Neural cell (in vitro differentiated cells): ENCODE data around the gene LIMK1. TPM values are rescaled to one million over a fixed set of nuclear protein-coding genes. Genes with fewer than 3 reads are reported as not detected.

Source experiments
- H2AFZ ChIP-seq: fragments of 200-600, 300-800 bp; sonication (generic), shearing (Covaris generic); 2 replicates; pipeline ENCODE4 v1.6.0; 2014; ENCODE audit warnings: low read depth, mild to moderate bottlenecking, antibody characterized with exemption, low read length, moderate library complexity
- H3F3A ChIP-seq: fragments of 200-600 bp; shearing (Covaris generic); 2 replicates; pipeline ENCODE4 v1.6.1; 2016; ENCODE audit warnings: mild to moderate bottlenecking, moderate library complexity, mixed read lengths, antibody characterized with exemption, low read length; ENCODE audit not compliant: insufficient read depth, poor library complexity, severe bottlenecking
- H3K27ac ChIP-seq: fragments of 200-600, 300-800 bp; sonication (generic), shearing (Covaris generic); 2 replicates; pipeline ENCODE4 v1.5.1; 2014; ENCODE audit warnings: mild to moderate bottlenecking, low read length, moderate library complexity
- H3K27me3 ChIP-seq: fragments of 300-800, 200-600 bp; sonication (generic), shearing (Covaris generic); 2 replicates; pipeline ENCODE4 v1.6.0; 2014; ENCODE audit warnings: mild to moderate bottlenecking, low read depth, low read length, moderate library complexity; ENCODE audit not compliant: insufficient read depth
- H3K36me3 ChIP-seq: fragments of 300-800, 200-600 bp; sonication (generic), shearing (Covaris generic); 2 replicates; pipeline ENCODE4 v1.5.1; 2014; ENCODE audit warnings: mild to moderate bottlenecking, antibody characterized with exemption, low read length, moderate library complexity; ENCODE audit not compliant: insufficient read depth
- H3K4me2 ChIP-seq: fragments of 300-800, 200-600 bp; sonication (generic), shearing (Covaris generic); 2 replicates; pipeline ENCODE4 v1.6.0; 2014; ENCODE audit warnings: mild to moderate bottlenecking, low read length
- H3K4me3 ChIP-seq: fragments of 300-800, 200-600 bp; sonication (generic), shearing (Covaris generic); 2 replicates; pipeline ENCODE4 v1.5.1; 2014; ENCODE audit warnings: mild to moderate bottlenecking, low read length, moderate library complexity
- H3K79me2 ChIP-seq: fragments of 200-600 bp; shearing (Covaris generic); replicated peaks from 2 replicates; pipeline ENCODE4 v1.6.0; 2014; ENCODE audit warnings: mild to moderate bottlenecking, low read length, moderate library complexity; ENCODE audit not compliant: insufficient read depth
- H3K9ac ChIP-seq: fragments of 300-800, 200-600 bp; sonication (generic), shearing (Covaris generic); 2 replicates; pipeline ENCODE4 v1.6.1; 2016; ENCODE audit warnings: mild to moderate bottlenecking, low read length, mixed read lengths
- H3K9me2 ChIP-seq: fragments of 200-600 bp; shearing (Covaris generic); 2 replicates; pipeline ENCODE4 v1.6.1; 2016; ENCODE audit warnings: mild to moderate bottlenecking, low read length, mixed read lengths; ENCODE audit not compliant: insufficient read depth
- H3K9me3 ChIP-seq: fragments of 200-600, 300-800 bp; sonication (generic), shearing (Covaris generic); 2 replicates; pipeline ENCODE4 v1.6.1; 2016; ENCODE audit warnings: mild to moderate bottlenecking, mixed run types, low read length, moderate library complexity, mixed read lengths
- H4K20me1 ChIP-seq: fragments of 200-600 bp; shearing (Covaris generic); 2 replicates; pipeline ENCODE4 v1.6.1; 2016; ENCODE audit warnings: mild to moderate bottlenecking, mixed run types; ENCODE audit not compliant: insufficient read depth
- CTCF ChIP-seq: fragments of 450-650 bp; IDR thresholded peaks from 2 replicates; pipeline ENCODE4 v1.5.1; 2014; ENCODE audit warnings: antibody characterized with exemption, mild to moderate bottlenecking, moderate library complexity; ENCODE audit not compliant: poor library complexity, severe bottlenecking
- EP300 ChIP-seq: fragments of 450-650 bp; conservative IDR thresholded peaks from 2 replicates; pipeline ENCODE4 v1.6.1; 2014; ENCODE audit warnings: antibody characterized with exemption, mild to moderate bottlenecking, moderate library complexity; ENCODE audit not compliant: poor library complexity, severe bottlenecking
- EZH2 ChIP-seq: fragments of 200-600, 300-800 bp; shearing (Covaris generic), sonication (generic); IDR thresholded peaks from 2 replicates; pipeline ENCODE4 v1.6.1; 2014; ENCODE audit warnings: antibody characterized with exemption, low read length, borderline replicate concordance, mild to moderate bottlenecking; ENCODE audit not compliant: insufficient read depth, poor library complexity, severe bottlenecking
- MXI1 ChIP-seq: fragments of 450-650 bp; conservative IDR thresholded peaks from 2 replicates; pipeline ENCODE4 v1.6.1; 2014; ENCODE audit warnings: antibody characterized with exemption, mild to moderate bottlenecking; ENCODE audit not compliant: poor library complexity, severe bottlenecking
- POLR2AphosphoS5 ChIP-seq: IDR thresholded peaks from 2 replicates; pipeline ENCODE4 v1.6.1; 2012
- RAD21 ChIP-seq: fragments of 450-650 bp; conservative IDR thresholded peaks from 2 replicates; pipeline ENCODE4 v1.6.1; 2014; ENCODE audit warnings: antibody characterized with exemption, mild to moderate bottlenecking, moderate library complexity
- REST ChIP-seq: IDR thresholded peaks from 2 replicates; pipeline ENCODE4 v1.6.1; 2012; ENCODE audit warnings: borderline replicate concordance
- SMC3 ChIP-seq: fragments of 450-650 bp; conservative IDR thresholded peaks from 2 replicates; pipeline ENCODE4 v1.6.1; 2014; ENCODE audit warnings: antibody characterized with exemption, mild to moderate bottlenecking, moderate library complexity; ENCODE audit not compliant: poor library complexity
- TAF1 ChIP-seq: IDR thresholded peaks from 2 replicates; pipeline ENCODE4 v1.6.1; 2012; ENCODE audit warnings: low read depth
- polyA plus RNA-seq: library from polyadenylated mRNA; depleted of rRNA; stranded (reverse); fragments of >200 nt; gene quantifications from 2 replicates; pipeline ENCODE4 v1.2.3, GENCODE V29; 2014

LIMK1 gene
- polyA plus RNA-seq, 1 donor from 2014 or later = 21.1 TPM

- no peak for TF ChIP-seq REST
- TF ChIP-seq CTCF = no peak
- TF ChIP-seq RAD21 = no peak
- no peak for TF ChIP-seq TAF1
- no peak for TF ChIP-seq MXI1
- no peak for TF ChIP-seq POLR2AphosphoS5
- no peak for TF ChIP-seq EZH2
- TF ChIP-seq SMC3 = no peak
- TF ChIP-seq EP300 = no peak
- Histone ChIP-seq H3K4me2 (no peak overlapping the region), H3K4me3 (no peak overlapping the region), H3K27ac (no peak overlapping the region), H4K20me1 (no peaks in the 10 kb centered on the region), H3K36me3 (no peaks in the 10 kb centered on the region), H3F3A (no peaks in the 10 kb centered on the region), H3K9me2 (no peaks in the 10 kb centered on the region), H3K27me3 (no peaks in the 10 kb centered on the region), H2AFZ (no peak overlapping the region), H3K9me3 (no peaks in the 10 kb centered on the region), H3K79me2 (no peaks in the 10 kb centered on the region), H3K9ac (no peak overlapping the region)
These were observed 8.8 kb upstream of the LIMK1 start for GRCh38 chr7:74074770-74075169.

- Histone ChIP-seq H3K27me3 (no peaks in the 10 kb centered on the region), H3K9me3 (no peaks in the 10 kb centered on the region), H3F3A (no peaks in the 10 kb centered on the region), H3K9ac (no peak overlapping the region), H3K4me3 (no peak overlapping the region), H2AFZ (no peak overlapping the region), H3K4me2 (no peak overlapping the region), H3K9me2 (no peaks in the 10 kb centered on the region), H4K20me1 (no peaks in the 10 kb centered on the region), H3K36me3 (no peaks in the 10 kb centered on the region), H3K79me2 (peaks cover 4% of the 10 kb centered on the region), H3K27ac (no peak overlapping the region)
- TF ChIP-seq CTCF = no peak
- TF ChIP-seq POLR2AphosphoS5 = no peak
- no peak for TF ChIP-seq EZH2
- TF ChIP-seq SMC3 = no peak
- no peak for TF ChIP-seq REST
- TF ChIP-seq TAF1 = no peak
- no peak for TF ChIP-seq EP300
- TF ChIP-seq RAD21 = no peak
- TF ChIP-seq MXI1 = no peak
These were observed 5.1 kb upstream of the LIMK1 start for GRCh38 chr7:74078461-74078860.
